HG03575 (cell line): ENCODE results near the gene OR13C5.
"Not testable (repeated sequence)": the region's sequence is repeated elsewhere in the genome, so short reads cannot be mapped to it uniquely, and the experiment has no call there.

Source experiments
- ATAC-seq: cut with Tn5 transposase; IDR thresholded peaks from one replicate; pipeline ENCODE4 v1.9.1; 2021; ENCODE audit not compliant: unreplicated experiment, insufficient number of reproducible peaks, low FRiP score; ENCODE audit errors: extremely low read depth

OR13C5 gene

DNA sequence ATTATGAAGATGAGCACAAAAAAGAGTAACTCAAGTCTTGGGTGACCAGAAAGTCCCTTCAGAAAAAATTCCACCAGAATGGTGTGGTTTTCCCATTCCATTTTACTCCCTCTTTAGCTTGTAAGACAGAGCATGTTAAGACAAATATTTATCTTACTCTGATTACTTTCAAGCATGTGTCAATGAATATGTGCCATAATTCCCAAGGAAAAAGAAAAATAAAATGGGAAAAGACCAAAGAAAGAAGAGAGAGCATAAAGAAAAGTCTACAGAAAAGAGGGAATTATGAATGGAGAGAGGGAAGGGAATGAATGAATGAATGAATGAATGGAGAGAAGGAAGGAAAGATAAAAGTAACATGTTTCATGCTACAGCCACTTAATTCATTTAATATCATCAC, at the start of gene OR13C5:
Gene OR13C5 (minus strand): TSS at position 101 of the 400 bp plus-strand sequence. CDS start 0 bp downstream, at position 101.
- not testable (repeated sequence) for ATAC-seq

DNA sequence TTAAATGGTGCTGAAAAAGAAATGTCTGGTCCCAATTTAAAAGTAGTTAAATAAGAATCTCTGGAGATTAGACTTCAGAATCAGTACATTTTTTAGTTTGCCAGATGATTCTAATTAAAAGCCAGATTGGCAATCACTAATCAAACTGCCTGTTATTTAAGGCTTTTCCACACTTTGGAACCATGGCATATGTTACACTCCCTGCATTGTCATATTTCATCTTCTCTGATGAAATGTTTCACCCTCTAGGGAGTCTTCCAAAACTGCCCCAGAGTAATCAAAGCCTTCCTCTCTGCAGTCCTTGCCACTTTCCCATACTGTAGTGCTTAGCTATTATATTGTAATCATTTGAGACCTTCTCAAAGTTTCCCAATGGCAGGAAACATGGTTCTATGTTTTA, 36.2 kb upstream of the OR13C5 start:
- ATAC-seq, result no peak

GRCh38 chr9:104633976-104634520, 34.8 kb upstream of the OR13C5 start:
- no peak for ATAC-seq

DNA sequence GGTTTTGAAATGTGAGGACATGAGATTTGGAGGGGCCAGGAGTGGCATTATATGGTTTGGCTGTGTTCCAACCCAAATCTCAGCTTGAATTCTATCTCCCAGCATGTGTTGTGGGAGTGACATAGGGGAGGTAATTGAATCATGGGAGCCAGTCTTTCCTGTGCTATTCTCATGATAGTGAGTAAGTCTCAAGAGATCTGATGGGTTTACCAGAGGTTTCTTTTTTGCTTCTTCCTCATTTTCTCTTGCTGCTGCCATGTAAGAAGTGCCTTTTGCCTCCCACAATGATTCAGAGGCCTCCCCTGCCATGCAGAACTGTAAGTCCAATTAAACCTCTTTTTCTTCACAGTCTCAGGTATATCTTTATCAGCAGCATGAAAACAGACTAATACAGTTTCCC, 26.8 kb upstream of the OR13C5 start:
- not testable (repeated sequence) for ATAC-seq

DNA sequence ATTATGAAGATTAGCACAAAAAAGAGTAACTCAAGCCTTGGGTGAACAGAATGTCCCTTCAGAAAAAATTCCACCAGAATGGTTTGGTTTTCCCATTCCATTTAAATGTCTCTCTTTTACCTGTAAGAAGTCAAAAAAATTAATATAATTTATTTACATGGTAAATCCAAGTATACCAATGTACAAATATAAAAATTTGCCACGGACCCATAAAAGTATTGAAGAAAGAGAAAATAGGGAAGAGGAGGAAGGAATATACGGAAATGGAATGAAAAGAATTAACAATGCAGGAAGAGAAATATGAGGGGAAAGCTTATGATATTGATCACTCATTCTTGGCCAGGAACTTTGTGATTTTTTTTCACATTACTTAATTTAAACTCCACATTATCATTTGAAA, 18.9 kb upstream of the OR13C5 start, which contains the start of gene OR13C9:
Gene OR13C9 (minus strand): TSS at position 101 of the 400 bp plus-strand sequence. CDS start 0 bp downstream, at position 101.
- ATAC-seq, result no peak

DNA sequence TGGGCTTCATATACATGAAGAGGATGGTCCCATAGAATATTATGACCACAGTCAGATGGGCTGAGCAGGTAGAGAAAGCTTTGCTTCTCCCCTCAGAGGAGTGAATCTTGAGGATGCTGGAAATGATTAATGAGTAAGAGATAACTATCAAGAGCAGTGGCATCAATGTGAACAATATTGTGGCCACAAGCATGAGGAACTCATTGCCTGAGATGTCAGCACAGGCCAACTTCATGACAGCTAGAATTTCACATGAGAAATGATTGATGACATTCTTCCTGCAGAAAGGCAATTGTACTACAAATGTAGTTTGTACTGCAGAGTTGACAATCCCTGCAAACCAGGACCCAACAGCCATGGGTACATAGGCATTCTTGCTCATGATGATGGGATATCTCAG, 18.2 kb upstream of the OR13C5 start:
- ATAC-seq, result no peak

DNA sequence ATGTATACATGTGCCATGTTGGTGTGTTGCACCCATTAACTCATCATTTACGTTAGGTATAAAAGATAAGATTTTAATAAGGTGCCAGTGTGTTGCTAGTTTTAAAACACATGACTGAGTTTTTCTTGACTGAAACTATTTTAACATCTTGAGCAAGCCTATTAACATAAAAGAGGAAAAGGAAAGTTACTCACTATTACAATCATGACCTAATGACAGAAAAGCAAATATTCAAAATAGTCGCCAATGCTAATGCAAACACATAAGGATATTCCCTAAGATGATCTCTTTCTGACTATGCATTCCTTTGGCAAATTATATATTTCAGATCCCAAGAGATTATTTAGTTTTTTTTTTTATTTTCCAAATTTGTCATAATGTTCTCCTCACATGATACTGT, 12.0 kb upstream of the OR13C5 start:
- no peak for ATAC-seq

GRCh38 chr9:104608336-104608735, 9.1 kb upstream of the OR13C5 start:
- no peak for ATAC-seq

GRCh38 chr9:104606152-104606551, 6.9 kb upstream of the OR13C5 start:
- no peak for ATAC-seq

GRCh38 chr9:104605527-104605926, 6.3 kb upstream of the OR13C5 start, which contains the start of gene OR13C2:
TSS of gene OR13C2 (minus strand) at chr9:104605627. CDS start at chr9:104605627, 0 bp downstream.
- not testable (repeated sequence) for ATAC-seq

DNA sequence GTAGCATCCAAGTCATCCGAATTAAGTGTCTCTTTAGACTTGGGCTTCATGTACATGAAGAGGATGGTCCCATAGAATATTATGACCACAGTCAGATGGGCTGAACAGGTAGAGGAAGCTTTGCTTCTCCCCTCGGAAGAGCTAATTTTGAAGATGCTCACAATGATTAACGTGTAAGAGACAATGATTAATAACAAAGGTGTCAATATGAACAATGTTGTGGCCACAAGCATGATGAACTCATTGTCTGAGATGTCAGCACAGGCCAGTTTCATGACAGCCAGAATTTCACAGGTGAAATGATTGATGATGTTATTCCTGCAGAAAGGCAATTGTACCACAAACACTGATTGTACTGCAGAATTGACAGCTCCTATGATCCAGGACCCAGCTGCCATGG, 5.6 kb upstream of the OR13C5 start:
- no peak for ATAC-seq

GRCh38 chr9:104598749-104599148, 464 bp downstream of the OR13C5 start:
- not testable (repeated sequence) for ATAC-seq

DNA sequence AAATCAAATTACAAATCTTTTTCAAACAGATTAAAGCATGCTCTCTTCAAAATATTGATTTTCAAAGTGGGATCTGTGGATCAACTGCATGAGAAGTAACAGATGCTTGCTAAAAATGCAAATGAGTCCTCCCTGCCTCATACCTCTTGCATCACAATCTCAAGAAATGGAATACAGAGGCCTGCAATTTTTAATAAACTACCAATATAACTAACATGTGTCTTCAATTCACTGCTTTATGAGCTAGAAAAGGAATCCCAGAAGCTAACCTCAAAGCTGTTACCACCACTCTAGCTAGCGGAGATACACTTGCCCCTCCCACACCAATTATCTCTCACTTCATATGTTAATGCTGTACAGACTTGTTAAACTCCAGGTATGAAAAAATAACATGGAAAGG, 9.6 kb downstream of the OR13C5 start:
- ATAC-seq, result no peak

GRCh38 chr9:104586496-104587180, 12.6 kb downstream of the OR13C5 start:
- ATAC-seq, result no peak

GRCh38 chr9:104580562-104580961, 18.7 kb downstream of the OR13C5 start:
- ATAC-seq, result no peak

- no peak for ATAC-seq
Measured at GRCh38 chr9:104577263-104577662, 21.9 kb downstream of the OR13C5 start.

DNA sequence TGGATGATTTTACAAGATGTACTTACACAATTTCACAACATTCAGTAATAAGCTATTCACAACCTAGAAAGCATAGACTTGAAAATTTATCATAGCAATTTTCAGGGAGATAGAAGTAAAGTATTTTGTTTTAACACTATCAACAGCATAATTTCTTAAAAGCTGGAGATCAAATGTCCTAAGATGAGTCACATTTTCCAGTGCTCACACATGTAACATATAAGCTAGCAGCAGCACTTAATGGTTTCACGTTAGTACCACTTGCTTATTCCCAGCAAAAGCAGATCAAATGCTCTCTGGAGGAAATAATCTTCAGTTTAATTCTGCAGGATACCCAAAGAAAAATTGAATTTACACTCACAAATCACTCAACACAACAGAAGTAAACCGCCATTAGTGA, 23.8 kb downstream of the OR13C5 start:
- no peak for ATAC-seq

DNA sequence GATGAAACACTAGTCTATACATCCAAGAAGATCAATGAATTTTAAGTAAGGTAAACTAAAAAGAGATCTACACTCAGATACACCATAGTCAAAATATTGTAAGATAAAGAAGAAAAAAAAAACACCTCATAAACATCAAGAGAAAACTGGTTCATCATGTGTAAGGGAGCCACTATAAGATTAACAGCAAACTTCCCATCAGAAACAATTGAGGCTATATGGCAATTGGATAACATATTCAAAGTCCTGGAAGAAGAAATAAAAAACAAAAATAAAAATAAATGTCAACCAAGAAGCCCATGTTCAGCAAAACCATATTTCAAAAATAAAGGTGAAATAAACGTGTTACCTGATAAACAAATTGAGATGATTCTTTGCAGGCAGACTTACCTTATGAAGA, 26.6 kb downstream of the OR13C5 start:
- ATAC-seq, result no peak

- ATAC-seq, result no peak
Measured at GRCh38 chr9:104568868-104569267, 30.3 kb downstream of the OR13C5 start, which contains the start of gene OR13C8. TSS of gene OR13C8 (plus strand) at chr9:104569168. CDS start at chr9:104569168, 0 bp downstream.

DNA sequence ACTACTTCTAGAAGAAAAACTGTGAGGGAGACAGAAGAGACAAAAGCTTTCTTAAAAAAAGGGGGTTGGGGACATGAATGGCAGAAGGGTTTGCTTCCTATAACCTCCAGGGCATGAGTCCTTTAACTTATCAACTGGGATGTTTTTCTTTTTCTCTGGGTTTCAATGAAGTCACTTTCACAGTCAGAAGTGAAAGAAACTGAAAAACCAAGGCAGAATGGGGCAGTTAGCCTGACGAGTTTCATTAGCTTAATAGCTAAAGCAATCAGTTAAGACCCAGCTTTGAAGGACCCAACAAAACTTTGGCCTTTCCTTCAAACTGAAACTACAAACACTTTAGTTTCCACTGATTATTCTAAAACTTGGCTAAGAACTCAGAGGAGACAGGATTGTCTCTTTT, 34.9 kb downstream of the OR13C5 start:
- ATAC-seq, result no peak
